Retinal pigment epithelial cell (primary cell): ENCODE measurements around the gene SUSD1.

ENCODE experiments used
- DNase-seq: peaks from one replicate; pipeline ENCODE4 v3.0.0-alpha.2; 2010; ENCODE audit warnings: low read depth
- H3K4me3 ChIP-seq: 2 replicates; pipeline ENCODE4 v1.5.1; 2011; ENCODE audit warnings: mild to moderate bottlenecking, low read length, control low read depth, moderate library complexity
- TF ChIP-seq, protein P1 (sequence below): conservative IDR thresholded peaks from 2 replicates; pipeline ENCODE4 v1.5.1; 2011; ENCODE audit warnings: low read depth, low read length, control low read depth, inconsistent platforms

Gene SUSD1

DNA sequence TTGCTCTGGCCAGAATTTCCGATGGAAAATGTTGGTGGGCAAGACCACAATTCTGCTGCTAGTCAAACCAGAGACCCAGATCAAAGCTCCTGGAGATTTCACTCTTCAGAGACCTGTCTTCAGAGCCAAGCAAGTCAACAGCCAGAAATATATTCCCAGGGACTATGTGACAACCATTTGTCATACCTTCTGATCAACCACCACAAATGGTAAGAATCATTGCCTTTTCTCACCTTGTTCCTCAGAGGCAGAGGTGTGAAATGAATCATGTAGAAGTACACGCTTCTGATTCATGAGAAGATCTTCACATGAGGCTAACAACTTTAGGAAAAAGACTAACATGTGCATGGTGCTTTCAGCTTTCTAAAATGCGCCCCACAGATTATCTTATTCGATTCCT lies 53.5 kb downstream of the SUSD1 start:
- DNase-seq, result no peak
- TF ChIP-seq, protein P1, sequence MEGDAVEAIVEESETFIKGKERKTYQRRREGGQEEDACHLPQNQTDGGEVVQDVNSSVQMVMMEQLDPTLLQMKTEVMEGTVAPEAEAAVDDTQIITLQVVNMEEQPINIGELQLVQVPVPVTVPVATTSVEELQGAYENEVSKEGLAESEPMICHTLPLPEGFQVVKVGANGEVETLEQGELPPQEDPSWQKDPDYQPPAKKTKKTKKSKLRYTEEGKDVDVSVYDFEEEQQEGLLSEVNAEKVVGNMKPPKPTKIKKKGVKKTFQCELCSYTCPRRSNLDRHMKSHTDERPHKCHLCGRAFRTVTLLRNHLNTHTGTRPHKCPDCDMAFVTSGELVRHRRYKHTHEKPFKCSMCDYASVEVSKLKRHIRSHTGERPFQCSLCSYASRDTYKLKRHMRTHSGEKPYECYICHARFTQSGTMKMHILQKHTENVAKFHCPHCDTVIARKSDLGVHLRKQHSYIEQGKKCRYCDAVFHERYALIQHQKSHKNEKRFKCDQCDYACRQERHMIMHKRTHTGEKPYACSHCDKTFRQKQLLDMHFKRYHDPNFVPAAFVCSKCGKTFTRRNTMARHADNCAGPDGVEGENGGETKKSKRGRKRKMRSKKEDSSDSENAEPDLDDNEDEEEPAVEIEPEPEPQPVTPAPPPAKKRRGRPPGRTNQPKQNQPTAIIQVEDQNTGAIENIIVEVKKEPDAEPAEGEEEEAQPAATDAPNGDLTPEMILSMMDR, result no peak
- no peak overlapping the region for H3K4me3 ChIP-seq

DNA sequence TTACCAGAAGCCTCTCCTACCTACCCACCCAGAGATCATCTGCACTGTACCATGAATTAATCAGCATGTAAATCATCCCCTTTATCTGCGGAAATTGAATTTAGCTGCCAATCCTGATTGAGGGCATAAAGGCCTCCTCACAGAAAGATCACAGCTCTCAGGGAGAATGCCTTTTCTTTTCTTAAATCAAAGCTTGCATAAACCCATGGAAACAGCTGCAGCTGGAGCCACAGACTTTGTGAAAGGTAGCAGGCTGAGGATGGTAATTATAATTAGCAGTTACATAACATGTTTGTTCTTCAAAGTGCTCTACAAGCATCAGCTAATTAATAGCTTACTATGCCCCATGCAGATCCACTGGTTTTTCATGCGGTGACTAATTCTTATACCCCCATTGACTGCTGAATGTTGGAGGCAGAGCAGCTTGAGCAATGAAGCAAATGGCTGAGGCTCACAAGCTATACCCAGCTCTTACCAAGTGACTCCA lies 54.6 kb downstream of the SUSD1 start:
- DNase-seq, result no peak
- no peak overlapping the region for H3K4me3 ChIP-seq
- TF ChIP-seq, protein P1, result no peak

DNA sequence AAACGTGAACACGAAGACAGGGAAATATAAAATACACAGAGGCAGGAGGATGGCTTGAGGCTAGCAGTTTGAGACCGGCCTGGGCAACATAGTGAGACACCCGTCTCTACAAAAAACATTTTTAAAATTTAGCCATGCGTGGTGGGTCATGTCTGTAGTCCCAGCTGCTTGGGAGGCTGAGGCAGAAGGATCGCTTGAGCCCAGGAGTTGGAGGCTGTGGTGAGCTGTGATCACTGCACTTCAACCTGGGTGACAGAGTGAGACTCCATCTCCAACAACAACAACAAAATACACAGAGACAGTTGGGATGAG lies 55.1 kb downstream of the SUSD1 start:
- no peak for DNase-seq
- TF ChIP-seq, protein P1, result no peak
- H3K4me3 ChIP-seq, result no peak overlapping the region

DNA sequence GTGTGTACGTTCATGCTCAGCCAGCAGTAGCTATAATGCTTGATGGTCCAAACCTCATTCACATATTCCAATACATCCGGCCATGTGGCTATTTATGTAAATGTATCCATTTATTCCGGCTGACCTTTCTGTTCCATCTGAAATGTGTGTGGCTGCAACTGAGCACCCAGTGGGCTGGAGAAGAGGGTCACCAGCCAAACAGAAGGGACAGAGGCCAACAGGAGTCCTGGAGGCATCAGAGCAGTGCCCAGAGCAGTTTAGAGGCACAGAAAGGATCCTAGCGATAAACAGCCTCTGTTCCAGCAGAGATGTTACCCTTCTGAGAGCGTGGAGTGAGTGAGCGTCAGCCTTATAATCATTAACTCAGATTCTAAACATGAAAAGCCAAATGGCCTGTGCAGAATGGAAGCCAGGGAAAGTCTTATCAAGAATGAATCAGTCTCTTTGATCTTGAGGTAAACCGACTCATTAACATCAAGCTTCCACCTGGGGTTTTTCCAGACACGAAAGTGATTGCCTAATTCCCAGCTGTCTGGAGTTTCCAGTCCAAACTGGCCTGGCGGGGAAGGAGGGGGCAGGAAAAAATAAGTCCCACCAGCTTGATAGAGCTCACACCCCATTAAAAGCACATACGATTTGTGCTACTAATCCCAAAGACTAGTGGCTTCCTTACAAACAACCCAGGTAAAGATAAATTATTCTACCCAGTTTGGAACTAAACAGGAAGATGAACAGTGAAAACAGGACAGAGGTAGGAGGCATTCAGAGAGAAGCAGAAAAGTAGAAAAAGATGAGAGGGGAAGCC lies 55.7 kb downstream of the SUSD1 start:
- TF ChIP-seq, protein P1, result no peak
- no peak for DNase-seq
- no peak overlapping the region for H3K4me3 ChIP-seq

DNA sequence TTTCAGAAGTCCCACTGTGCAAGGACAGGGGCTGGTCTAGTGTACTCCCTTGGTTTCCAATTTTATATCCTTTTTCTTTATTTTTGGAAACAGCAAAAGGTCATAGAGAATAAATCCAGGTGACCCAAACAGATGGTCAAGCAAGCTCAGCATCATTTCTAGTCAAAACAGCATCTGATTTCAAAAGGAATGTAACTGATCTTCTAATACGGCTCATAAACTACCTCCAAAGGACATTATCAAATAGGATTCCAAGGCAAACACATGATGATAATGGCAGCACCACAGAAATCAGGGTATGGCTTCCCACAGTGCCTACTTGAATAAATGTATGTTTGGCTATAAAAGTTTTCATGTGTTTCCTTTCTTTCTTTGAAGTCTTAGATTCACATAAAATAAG lies 57.1 kb downstream of the SUSD1 start:
- no peak overlapping the region for H3K4me3 ChIP-seq
- TF ChIP-seq, protein P1, result no peak
- no peak for DNase-seq

DNA sequence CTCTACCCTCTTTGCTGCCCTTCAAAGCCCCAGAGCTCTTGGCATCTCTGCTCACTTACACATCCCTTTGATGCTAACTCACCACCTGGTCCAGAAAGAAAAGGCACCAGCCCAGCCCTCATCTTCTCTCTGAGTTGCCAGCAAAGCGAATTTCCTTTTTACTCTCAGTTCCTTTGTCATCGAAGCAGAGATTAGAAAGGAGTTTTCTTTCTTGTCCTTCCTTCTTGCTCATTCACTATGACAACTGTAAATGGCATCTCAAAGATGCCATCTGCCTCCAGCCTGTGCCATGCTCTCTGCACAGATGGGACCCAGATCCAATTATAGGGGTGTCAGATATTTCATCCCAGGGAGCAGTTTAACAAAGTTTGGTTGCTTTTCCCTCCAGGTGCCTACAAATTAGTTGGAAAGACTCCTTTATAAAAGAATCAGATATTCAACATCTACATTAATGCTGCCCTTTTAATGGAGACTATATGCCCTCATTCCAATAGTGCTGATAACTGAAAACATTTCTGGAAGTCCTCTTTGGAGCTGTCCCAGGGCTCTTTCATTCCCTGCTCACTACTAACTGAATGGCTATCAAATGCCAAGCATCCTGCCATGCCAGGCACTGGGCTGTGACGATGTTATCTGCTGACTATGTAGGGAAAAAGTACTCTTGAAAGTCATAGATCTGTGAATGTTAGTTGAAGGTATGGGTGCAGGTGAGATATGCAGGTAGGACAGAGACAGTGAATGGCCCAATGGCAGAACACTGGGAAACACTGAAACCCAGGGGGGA lies 58.9 kb downstream of the SUSD1 start:
- H3K4me3 ChIP-seq, result no peak overlapping the region
- TF ChIP-seq, protein P1, result no peak
- no peak for DNase-seq
